ENCODE measurements around the gene CTNNB1. TPM values are rescaled to one million over a fixed set of nuclear protein-coding genes. Genes with fewer than 3 reads are reported as not detected.
"Not testable (repeated sequence)": the region's sequence is repeated elsewhere in the genome, so short reads cannot be mapped to it uniquely, and the experiment has no call there.

The CTNNB1 gene
- total and polyA plus RNA-seq, 2 of the 8 experiments (the other 6 are each of a cell fraction or from before 2014, with no cell fraction given) = 356 to 579 TPM

DNA sequence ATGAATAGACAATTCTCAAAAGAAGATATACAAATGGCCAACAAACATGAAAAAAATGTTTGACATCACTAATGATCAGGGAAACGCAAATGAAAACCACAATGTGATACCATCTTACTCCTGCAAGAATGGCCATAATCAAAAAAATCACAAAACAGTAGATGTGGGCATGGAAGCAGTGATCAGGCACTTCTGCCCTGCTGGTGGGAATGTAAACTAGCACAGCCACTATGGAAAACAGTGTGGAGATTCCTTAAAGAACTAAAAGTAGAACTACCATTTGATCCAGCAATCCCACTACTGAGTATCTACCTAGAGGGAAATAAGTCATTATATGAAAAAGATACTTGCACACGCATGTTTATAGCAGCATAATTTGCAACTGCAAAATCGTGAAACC, 85.6 kb downstream of the CTNNB1 start:
- H3K23ac ChIP-seq (ENCODE audit: insufficient read length); H3K9ac ChIP-seq (replicated peaks in 1 of 4; ENCODE audit: extremely low read depth in 1 of 4, low read depth in 3 of 4, low read length in 3 of 4); H2AFZ ChIP-seq (ENCODE audit: low read length); CTCF ChIA-PET (ENCODE audit: partially characterized antibody); H4K8ac ChIP-seq (ENCODE audit: extremely low read depth, insufficient read depth, low read length); H3K4me3 ChIP-seq (ENCODE audit: extremely low read depth in 1 of 4, insufficient read depth in 2 of 4, low read depth in 3 of 4, low read length in 4 of 4); H3K23me2 ChIP-seq (ENCODE audit: low read depth, low read length); H2AK5ac ChIP-seq (ENCODE audit: low read depth, low read length); H3K56ac ChIP-seq (replicated peaks; ENCODE audit: insufficient read length, low read depth, low read length); H3K4me1 ChIP-seq (replicated peaks in 1 of 4; ENCODE audit: control insufficient read depth in 3 of 4, insufficient read depth in 4 of 4, low read length in 3 of 4); H4K20me1 ChIP-seq (replicated peaks in 1 of 2; ENCODE audit: control insufficient read depth in 1 of 2, insufficient read depth in 2 of 2, low read length in 2 of 2); H3K9me3 ChIP-seq (ENCODE audit: insufficient read depth in 2 of 2, low read depth in 1 of 2, low read length in 1 of 2); H3K27me3 ChIP-seq (replicated peaks in 1 of 4; ENCODE audit: control insufficient read depth in 3 of 4, extremely low read depth in 1 of 4, insufficient read depth in 3 of 4, low read length in 3 of 4); H3K79me1 ChIP-seq (ENCODE audit: low read depth, low read length); H2BK15ac ChIP-seq (ENCODE audit: low read length); H2BK120ac ChIP-seq (replicated peaks; ENCODE audit: low read depth, low read length); H3K27ac ChIP-seq (ENCODE audit: low read depth, low read length); H3K4me2 ChIP-seq (ENCODE audit: insufficient read depth in 1 of 2, low read depth in 2 of 2, low read length in 2 of 2); H3K14ac ChIP-seq (ENCODE audit: insufficient read length); H4K5ac ChIP-seq (ENCODE audit: insufficient read length, low read depth, low read length); DNase-seq (ENCODE audit: low read depth in 1 of 2, low spot score in 2 of 2); FAIRE-seq; POLR2A ChIA-PET (ENCODE audit: partially characterized antibody); H2BK12ac ChIP-seq (ENCODE audit: low read depth, low read length); H2BK20ac ChIP-seq (ENCODE audit: low read length); H3K36me3 ChIP-seq (ENCODE audit: control insufficient read depth in 2 of 4, insufficient read depth in 4 of 4, low read length in 3 of 4); H3K18ac ChIP-seq (ENCODE audit: extremely low read depth, low read length); H3K4ac ChIP-seq (replicated peaks; ENCODE audit: insufficient read length, low read depth, low read length); H3K79me2 ChIP-seq (ENCODE audit: control insufficient read depth in 1 of 2, insufficient read depth in 2 of 2, low read length in 2 of 2); H2BK5ac ChIP-seq (ENCODE audit: low read depth, low read length); H4K91ac ChIP-seq (replicated peaks; ENCODE audit: insufficient read length, low read length): not testable (repeated sequence)
- 88% methylated on average over 3 of the region's 3 CpGs; no CpG with 5 or more reads in 1 of the 2 experiments for WGBS, 2 experiments (ENCODE audit: extremely low coverage in 1 of 2, insufficient coverage in 1 of 2, insufficient read length in 1 of 2, insufficient replicate concordance in 2 of 2, low coverage in 1 of 2, low lambda C conversion rate in 2 of 2, missing lambda C conversion rate in 1 of 2)

Data from H1 (cell line).